ENCODE measurements around the gene AHCTF1.

The AHCTF1 gene

GRCh38 chr1:246934765-246935164, 3.0 kb upstream of the AHCTF1 start:
- TF ChIP-seq, protein P1, sequence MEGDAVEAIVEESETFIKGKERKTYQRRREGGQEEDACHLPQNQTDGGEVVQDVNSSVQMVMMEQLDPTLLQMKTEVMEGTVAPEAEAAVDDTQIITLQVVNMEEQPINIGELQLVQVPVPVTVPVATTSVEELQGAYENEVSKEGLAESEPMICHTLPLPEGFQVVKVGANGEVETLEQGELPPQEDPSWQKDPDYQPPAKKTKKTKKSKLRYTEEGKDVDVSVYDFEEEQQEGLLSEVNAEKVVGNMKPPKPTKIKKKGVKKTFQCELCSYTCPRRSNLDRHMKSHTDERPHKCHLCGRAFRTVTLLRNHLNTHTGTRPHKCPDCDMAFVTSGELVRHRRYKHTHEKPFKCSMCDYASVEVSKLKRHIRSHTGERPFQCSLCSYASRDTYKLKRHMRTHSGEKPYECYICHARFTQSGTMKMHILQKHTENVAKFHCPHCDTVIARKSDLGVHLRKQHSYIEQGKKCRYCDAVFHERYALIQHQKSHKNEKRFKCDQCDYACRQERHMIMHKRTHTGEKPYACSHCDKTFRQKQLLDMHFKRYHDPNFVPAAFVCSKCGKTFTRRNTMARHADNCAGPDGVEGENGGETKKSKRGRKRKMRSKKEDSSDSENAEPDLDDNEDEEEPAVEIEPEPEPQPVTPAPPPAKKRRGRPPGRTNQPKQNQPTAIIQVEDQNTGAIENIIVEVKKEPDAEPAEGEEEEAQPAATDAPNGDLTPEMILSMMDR (IDR thresholded peaks at IDR 0.05), result no peak
- no peak for TF ChIP-seq ZFX (IDR thresholded peaks at IDR 0.05; ENCODE audit: borderline replicate concordance)
- H3K27ac ChIP-seq, result no peak overlapping the region

DNA sequence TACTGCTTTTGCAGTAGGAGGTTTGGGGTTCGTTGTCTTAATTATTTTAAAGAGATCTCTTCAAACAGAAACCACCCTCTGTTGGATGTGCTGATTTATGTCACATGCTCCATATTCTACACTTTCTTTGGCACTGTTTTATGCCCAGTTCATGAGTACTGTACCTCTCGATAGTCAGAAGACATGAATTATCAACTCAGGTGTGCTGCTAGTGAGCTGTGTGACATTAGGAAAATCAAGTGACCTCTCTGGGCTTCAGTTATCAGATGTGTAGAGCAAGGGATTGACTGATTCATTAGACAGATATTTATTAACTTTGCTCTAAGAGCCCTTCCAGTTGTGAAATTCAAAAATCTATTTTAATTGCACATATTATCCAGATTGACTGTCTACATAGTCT, 2.1 kb upstream of the AHCTF1 start:
- no peak overlapping the region for H3K27ac ChIP-seq
- TF ChIP-seq, protein P1 (IDR thresholded peaks at IDR 0.05), result no peak
- no peak for TF ChIP-seq ZFX (IDR thresholded peaks at IDR 0.05; ENCODE audit: borderline replicate concordance)

DNA sequence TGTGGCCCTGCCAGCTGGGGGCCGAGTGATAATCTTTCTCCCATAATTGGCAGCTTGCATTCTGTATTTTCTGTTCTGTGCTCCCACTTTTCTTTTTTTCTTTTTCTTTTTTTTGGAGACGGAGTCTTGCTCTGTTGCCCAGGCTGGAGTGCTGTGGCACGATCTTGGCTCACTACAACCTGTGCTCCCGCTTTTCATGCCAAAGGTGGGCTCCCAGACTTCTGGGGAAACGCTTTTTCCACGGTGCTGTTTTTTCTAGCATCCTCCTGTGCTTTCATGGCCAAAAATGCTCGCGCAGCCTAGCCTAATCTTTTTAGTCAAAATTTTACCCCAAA, 585 bp upstream of the AHCTF1 start:
- TF ChIP-seq, protein P1 (IDR thresholded peaks at IDR 0.05), result no peak
- no peak for TF ChIP-seq ZFX (IDR thresholded peaks at IDR 0.05; ENCODE audit: borderline replicate concordance)
- H3K27ac ChIP-seq, result peak overlapping the region; percentile 98

DNA sequence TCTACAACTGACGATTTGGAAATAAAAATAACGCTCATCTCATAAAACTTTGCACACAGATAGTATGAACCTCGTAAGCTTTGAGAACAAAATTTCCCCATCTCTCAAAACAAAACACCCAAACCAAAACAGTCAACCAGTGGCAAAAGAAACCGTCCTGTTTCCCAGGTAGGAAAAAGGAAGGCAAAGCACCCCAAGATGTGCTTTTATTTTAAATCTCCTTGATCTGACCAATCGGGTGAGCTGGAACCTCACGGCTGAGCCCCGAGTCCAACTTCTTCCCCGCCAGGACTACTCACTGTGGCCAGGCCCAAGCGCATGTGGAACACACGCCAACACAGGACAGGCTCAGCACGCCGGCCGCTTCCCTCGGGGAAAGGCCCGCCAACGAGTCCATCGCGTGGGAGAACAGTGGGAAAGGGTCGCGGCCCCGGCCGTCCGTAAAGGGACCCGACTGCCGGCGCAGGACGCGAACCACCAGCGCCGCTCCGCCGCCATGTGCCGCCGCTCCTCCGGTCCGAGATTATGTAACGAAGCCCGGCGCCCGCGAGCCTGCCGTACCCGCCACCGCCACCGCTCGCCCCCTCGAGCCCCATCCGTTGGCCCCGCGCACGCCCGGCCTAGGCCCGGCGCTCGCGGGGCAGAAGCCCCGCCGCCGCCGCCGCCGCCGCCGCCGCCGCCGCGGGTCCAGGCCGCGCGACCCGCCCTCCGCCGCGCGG, 759 bp downstream of the AHCTF1 start:
- no peak for TF ChIP-seq ZFX (IDR thresholded peaks at IDR 0.05; ENCODE audit: borderline replicate concordance)
- TF ChIP-seq, protein P1 (IDR thresholded peaks at IDR 0.05), result peak; percentile 10; the same call in 1 of the 2 replicates

DNA sequence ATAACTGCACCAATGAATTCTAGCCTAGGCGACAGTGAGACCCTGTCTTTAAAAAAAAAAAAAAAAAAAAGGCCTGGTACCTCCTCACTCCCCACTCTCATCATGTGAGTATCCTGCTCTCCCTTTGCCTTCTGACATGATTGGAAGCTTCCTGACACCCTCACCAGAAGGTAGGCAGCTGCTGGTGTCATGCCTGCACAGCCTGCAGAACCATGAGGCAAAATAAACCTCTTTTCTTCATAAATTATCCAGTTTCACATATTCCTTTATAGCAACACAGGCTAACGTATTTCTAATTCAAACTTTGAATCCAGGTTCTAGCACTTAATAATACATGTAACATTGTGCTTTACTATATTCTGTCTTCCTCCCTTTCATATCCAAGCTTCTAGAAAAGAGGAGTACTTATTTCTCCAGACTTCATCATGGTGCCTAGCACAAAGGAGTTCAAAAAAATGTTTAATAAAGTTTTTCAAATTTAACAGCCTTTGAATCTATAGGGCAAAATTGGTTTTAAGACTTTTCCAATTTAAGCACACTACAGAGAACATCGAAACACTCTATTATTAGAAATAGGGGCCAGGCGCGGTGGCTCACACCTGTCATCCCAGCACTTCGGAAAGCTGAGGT, 5.6 kb downstream of the AHCTF1 start:
- H3K27ac ChIP-seq, result no peak overlapping the region
- TF ChIP-seq, protein P1 (IDR thresholded peaks at IDR 0.05), result no peak
- TF ChIP-seq ZFX (IDR thresholded peaks at IDR 0.05; ENCODE audit: borderline replicate concordance), result no peak

More for the DNA sequence above, 759 bp downstream of the AHCTF1 start:
- peak overlapping the region; percentile 98 for H3K27ac ChIP-seq

GRCh38 chr1:246923900-246924299, 7.8 kb downstream of the AHCTF1 start:
- H3K27ac ChIP-seq, result no peak overlapping the region
- TF ChIP-seq, protein P1 (IDR thresholded peaks at IDR 0.05), result no peak
- no peak for TF ChIP-seq ZFX (IDR thresholded peaks at IDR 0.05; ENCODE audit: borderline replicate concordance)

DNA sequence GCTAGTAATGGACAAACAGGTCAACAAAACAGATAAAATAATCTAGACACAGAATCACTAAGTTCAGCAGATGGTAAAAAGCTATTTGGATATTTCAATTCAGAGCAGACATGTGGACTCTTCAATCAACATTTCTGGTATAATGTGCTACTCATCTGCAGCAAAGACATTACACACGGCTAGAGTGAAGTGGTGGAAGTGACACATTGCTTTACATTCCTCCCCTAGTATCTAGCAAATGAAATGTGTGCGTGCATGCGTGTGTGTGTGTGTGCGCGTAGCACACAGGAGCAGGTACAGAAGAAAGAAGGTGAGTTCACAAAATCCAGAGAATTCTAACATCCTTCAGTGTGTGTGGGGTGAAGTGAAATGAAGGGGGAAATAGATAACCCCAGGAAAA, 8.3 kb downstream of the AHCTF1 start:
- no peak for TF ChIP-seq ZFX (IDR thresholded peaks at IDR 0.05; ENCODE audit: borderline replicate concordance)
- TF ChIP-seq, protein P1 (IDR thresholded peaks at IDR 0.05), result no peak
- H3K27ac ChIP-seq, result no peak overlapping the region

Data from 22Rv1 (cell line).